HEK293 (cell line): ENCODE results near the gene ADRA2C.
A peak's percentile ranks its signal among the peaks of the same experiment; 100 is the strongest.

Experiments used
- CTCF ChIA-PET: fragments of 350-600 bp; formaldehyde crosslinking; extraction: SDS; loops from one replicate; lab custom pipeline; 2021; ENCODE audit warnings: antibody characterized with exemption; lab: Yijun Ruan, JAX
- POLR2A ChIA-PET: fragments of 300-600 bp; formaldehyde crosslinking; extraction: SDS; loops from one replicate; lab custom pipeline; 2020; ENCODE audit warnings: antibody characterized with exemption, inconsistent platforms; lab: Yijun Ruan, JAX
- H3K27ac ChIP-seq: fragments of 200-500 bp; sonication (Bioruptor generic); 2 replicates; pipeline ENCODE4 v1.5.1; 2014; ENCODE audit warnings: low read depth, low read length, control low read depth, inconsistent platforms; ENCODE audit errors: extremely low read depth
- H3K36me3 ChIP-seq, 2 experiments: fragments of 200-500 bp in 1 of 2; sonication (Bioruptor generic) in 1 of 2; 1 replicate in 1 of 2; 2 replicates in 1 of 2; pipeline ENCODE4 v1.5.1; 2014 to 2017; ENCODE audit warnings: inconsistent platforms in 2 of 2, low read length in 2 of 2; ENCODE audit not compliant: control insufficient read depth in 2 of 2, insufficient read depth in 1 of 2
- H3K4me1 ChIP-seq: fragments of 200-500 bp; sonication (Bioruptor generic); 2 replicates; pipeline ENCODE4 v1.5.1; 2014; ENCODE audit warnings: mild to moderate bottlenecking, low read length, inconsistent platforms; ENCODE audit not compliant: control insufficient read depth, insufficient read depth
- H3K4me3 ChIP-seq: 2 replicates; pipeline ENCODE4 v1.5.1; 2011; ENCODE audit warnings: low read depth, mild to moderate bottlenecking, control low read depth, low read length, moderate library complexity
- H3K9me3 ChIP-seq: fragments of 200-500 bp; sonication (Bioruptor generic); 2 replicates; pipeline ENCODE4 v1.5.1; 2014; ENCODE audit warnings: low read depth, low read length, inconsistent platforms; ENCODE audit not compliant: control insufficient read depth, insufficient read depth
- BCL11B ChIP-seq: fragments of 450-650 bp; formaldehyde crosslinking; IDR thresholded peaks from 2 replicates; pipeline ENCODE4 v1.5.1; 2016; ENCODE audit warnings: low read depth, missing biosample characterization, missing genetic modification characterization
- GLI4 ChIP-seq: fragments of 450-650 bp; formaldehyde crosslinking; IDR thresholded peaks from 2 replicates; pipeline ENCODE4 v1.5.1; 2016; ENCODE audit warnings: missing biosample characterization, missing genetic modification characterization
- GLIS1 ChIP-seq: fragments of 450-650 bp; formaldehyde crosslinking; IDR thresholded peaks from 2 replicates; pipeline ENCODE4 v1.5.1; 2016; ENCODE audit warnings: missing biosample characterization, missing genetic modification characterization
- KLF10 ChIP-seq: fragments of 450-650 bp; IDR thresholded peaks from 2 replicates; pipeline ENCODE4 v1.5.1; 2018; ENCODE audit warnings: missing biosample characterization, mild to moderate bottlenecking, missing genetic modification characterization
- KLF8 ChIP-seq: fragments of 450-650 bp; formaldehyde crosslinking; IDR thresholded peaks from 2 replicates; pipeline ENCODE4 v1.5.1; 2016; ENCODE audit warnings: missing biosample characterization, missing genetic modification characterization
- KLF9 ChIP-seq: fragments of 450-650 bp; formaldehyde crosslinking; IDR thresholded peaks from 2 replicates; pipeline ENCODE4 v1.5.1; 2016; ENCODE audit warnings: missing biosample characterization, missing genetic modification characterization, low read depth
- REST ChIP-seq: fragments of 450-650 bp; formaldehyde crosslinking; IDR thresholded peaks from 2 replicates; pipeline ENCODE4 v1.5.1; 2016; ENCODE audit warnings: missing biosample characterization, missing genetic modification characterization
- ZBTB6 ChIP-seq: fragments of 450-650 bp; formaldehyde crosslinking; IDR thresholded peaks from 2 replicates; pipeline ENCODE4 v1.5.1; 2017; ENCODE audit warnings: missing biosample characterization, missing genetic modification characterization
- ZFP37 ChIP-seq: fragments of 450-650 bp; formaldehyde crosslinking; IDR thresholded peaks from 2 replicates; pipeline ENCODE4 v1.5.1; 2016; ENCODE audit warnings: missing biosample characterization, missing genetic modification characterization
- ZIC2 ChIP-seq: fragments of 450-650 bp; formaldehyde crosslinking; IDR thresholded peaks from 2 replicates; pipeline ENCODE4 v1.5.1; 2016; ENCODE audit warnings: missing biosample characterization, missing genetic modification characterization
- ZNF112 ChIP-seq: fragments of 450-650 bp; formaldehyde crosslinking; IDR thresholded peaks from 2 replicates; pipeline ENCODE4 v1.5.0; 2017; ENCODE audit warnings: missing biosample characterization, missing genetic modification characterization
- ZNF121 ChIP-seq: fragments of 450-650 bp; formaldehyde crosslinking; IDR thresholded peaks from 2 replicates; pipeline ENCODE4 v1.5.1; 2016; ENCODE audit warnings: missing biosample characterization, missing genetic modification characterization
- ZNF138 ChIP-seq: fragments of 450-650 bp; formaldehyde crosslinking; IDR thresholded peaks from 2 replicates; pipeline ENCODE4 v1.5.1; 2016; ENCODE audit warnings: missing biosample characterization, missing genetic modification characterization, borderline replicate concordance
- ZNF175 ChIP-seq: fragments of 450-650 bp; formaldehyde crosslinking; IDR thresholded peaks from 2 replicates; pipeline ENCODE4 v1.5.1; 2016; ENCODE audit warnings: missing biosample characterization, missing genetic modification characterization
- ZNF202 ChIP-seq: fragments of 450-650 bp; formaldehyde crosslinking; IDR thresholded peaks from 2 replicates; pipeline ENCODE4 v1.5.1; 2016; ENCODE audit warnings: missing biosample characterization, missing genetic modification characterization, borderline replicate concordance
- ZNF311 ChIP-seq: fragments of 450-650 bp; formaldehyde crosslinking; IDR thresholded peaks from 2 replicates; pipeline ENCODE4 v1.5.1; 2017; ENCODE audit warnings: missing biosample characterization, missing genetic modification characterization, borderline replicate concordance
- ZNF341 ChIP-seq: fragments of 450-650 bp; formaldehyde crosslinking; IDR thresholded peaks from 2 replicates; pipeline ENCODE4; 2016; ENCODE audit warnings: low read depth, missing biosample characterization, missing genetic modification characterization
- ZNF404 ChIP-seq: fragments of 450-650 bp; formaldehyde crosslinking; IDR thresholded peaks from 2 replicates; pipeline ENCODE4 v1.5.1; 2017; ENCODE audit warnings: missing biosample characterization, missing genetic modification characterization
- ZNF521 ChIP-seq: fragments of 450-650 bp; formaldehyde crosslinking; IDR thresholded peaks from 2 replicates; pipeline ENCODE4 v1.5.1; 2017; ENCODE audit warnings: missing biosample characterization, mild to moderate bottlenecking, missing genetic modification characterization
- ZNF654 ChIP-seq: fragments of 450-650 bp; formaldehyde crosslinking; IDR thresholded peaks from 2 replicates; pipeline ENCODE4 v1.5.1; 2016; ENCODE audit warnings: low read depth, missing biosample characterization, missing genetic modification characterization
- ZNF701 ChIP-seq: fragments of 450-650 bp; formaldehyde crosslinking; IDR thresholded peaks from 2 replicates; pipeline ENCODE4 v1.5.1; 2016; ENCODE audit warnings: missing biosample characterization, missing genetic modification characterization
- ZNF776 ChIP-seq: fragments of 450-650 bp; formaldehyde crosslinking; IDR thresholded peaks from 2 replicates; pipeline ENCODE4 v1.5.0; 2017; ENCODE audit warnings: missing biosample characterization, missing genetic modification characterization, borderline replicate concordance

Gene ADRA2C

GRCh38 chr4:3785292-3785565, 19.0 kb downstream of the ADRA2C start:
- no peaks in the 10 kb centered on the region for H3K9me3 ChIP-seq
- CTCF ChIA-PET = interaction anchor here (0.8 to 1.1 kb wide), 3 partner anchors 20 to 95 kb away, joined by 4 to 6 read pairs (median 5); no protein-coding TSS in a partner anchor
- H3K27ac ChIP-seq = no peak overlapping the region
- POLR2A ChIA-PET = interaction anchor here (1.4 kb wide), 1 partner anchor 17 kb away, joined by 3 read pairs; no protein-coding TSS in a partner anchor
- no peak overlapping the region for H3K4me3 ChIP-seq
- TF ChIP-seq ZFP37 (tag by site-specific recombination) = no peak
- no peak for TF ChIP-seq ZNF404 (tag by site-specific recombination)
- no peak for TF ChIP-seq ZNF121 (tag by site-specific recombination)
- no peak for TF ChIP-seq ZBTB6 (tag by site-specific recombination)
- TF ChIP-seq ZNF311 (tag by site-specific recombination) = no peak
- no peak for TF ChIP-seq ZNF654 (tag by site-specific recombination)
- H3K4me1 ChIP-seq = no peaks in the 10 kb centered on the region
- no peaks in the 10 kb centered on the region for H3K36me3 ChIP-seq

- no peaks in the 10 kb centered on the region for H3K9me3 ChIP-seq
- POLR2A ChIA-PET = no interaction called here
- H3K36me3 ChIP-seq = no peaks in the 10 kb centered on the region
- no peak overlapping the region for H3K4me3 ChIP-seq
- CTCF ChIA-PET = interaction anchor here (0.8 to 1.1 kb wide), 2 partner anchors 59 to 94 kb away, joined by 3 to 5 read pairs; no protein-coding TSS in a partner anchor
- no peak overlapping the region for H3K27ac ChIP-seq
- no peaks in the 10 kb centered on the region for H3K4me1 ChIP-seq
- peak; percentile 72 for TF ChIP-seq ZIC2 (tag by site-specific recombination)
- TF ChIP-seq ZNF341 (tag by site-specific recombination) = peak; percentile 76
- peak; percentile 64 for TF ChIP-seq GLIS1
- no peak for TF ChIP-seq ZNF701 (tag by site-specific recombination)
Measured at GRCh38 chr4:3786196-3786869, 20.1 kb downstream of the ADRA2C start.

GRCh38 chr4:3787489-3788365, 21.5 kb downstream of the ADRA2C start:
- POLR2A ChIA-PET = no interaction called here
- Histone ChIP-seq H3K4me3 (no peak overlapping the region), H3K36me3 (no peaks in the 10 kb centered on the region), H3K27ac (no peak overlapping the region), H3K9me3 (no peaks in the 10 kb centered on the region), H3K4me1 (no peaks in the 10 kb centered on the region)
- CTCF ChIA-PET = interaction anchor here (1.2 kb wide), 1 partner anchor 92 kb away, joined by 3 read pairs; no protein-coding TSS in a partner anchor
- TF ChIP-seq GLIS1 = peak; percentile 48; the same call in 1 of the 2 replicates
- no peak for TF ChIP-seq ZNF138
- TF ChIP-seq, all 188 proteins: peak for 1

GRCh38 chr4:3788366-3788660, 22.1 kb downstream of the ADRA2C start:
- POLR2A ChIA-PET = no interaction called here
- no peak overlapping the region for H3K4me3 ChIP-seq
- no peak overlapping the region for H3K27ac ChIP-seq
- no peaks in the 10 kb centered on the region for H3K36me3 ChIP-seq
- CTCF ChIA-PET = no interaction called here
- H3K9me3 ChIP-seq = no peaks in the 10 kb centered on the region
- no peaks in the 10 kb centered on the region for H3K4me1 ChIP-seq
- no peak for TF ChIP-seq ZNF311 (tag by site-specific recombination)
- no peak for TF ChIP-seq KLF10 (tag by site-specific recombination)
- no peak for TF ChIP-seq KLF9 (tag by site-specific recombination)
- no peak for TF ChIP-seq REST (tag by site-specific recombination)
- no peak for TF ChIP-seq ZNF202 (tag by site-specific recombination)
- no peak for TF ChIP-seq ZNF776 (tag by site-specific recombination)
- TF ChIP-seq GLI4 (tag by site-specific recombination) = no peak
- TF ChIP-seq BCL11B (tag by site-specific recombination) = no peak
- TF ChIP-seq ZNF175 = no peak
- TF ChIP-seq KLF8 (tag by site-specific recombination) = no peak
- no peak for TF ChIP-seq ZNF521
- no peak for TF ChIP-seq ZNF112 (tag by site-specific recombination)
